Pancreas (tissue), 10 donors: Measurements from ENCODE around the gene RHOB. TPM values are rescaled to one million over a fixed set of nuclear protein-coding genes. Genes with fewer than 3 reads are reported as not detected.

Source experiments
- ATAC-seq, 4 donors: fragments of 200-7000 bp; cut with Tn5 transposase; one replicate each; pipeline versions ENCODE4 v1.8.0 to v1.9.1; 2020; ENCODE audit warnings: mild to moderate bottlenecking in 4 of 4, moderate library complexity in 4 of 4
- DNase-seq, 6 donors: peaks; one replicate each; pipeline ENCODE4 v3.0.0-alpha.2; 2020
- FAIRE-seq: peaks from 2 replicates; lab custom pipeline; 2012; peaks lifted over from hg19 to GRCh38; lab: Jason Lieb, UNC
- H3K27ac ChIP-seq, 4 donors: fragments of 200-600 bp; sonication (generic); 1 replicate in 3 of 4; 2 replicates in 1 of 4; pipeline versions ENCODE4 v1.5.0 to v1.8.0; 2020
- H3K27me3 ChIP-seq, 4 donors: fragments of 200-600 bp; one replicate each; pipeline ENCODE4 v1.8.0; 2021
- H3K36me3 ChIP-seq, 3 donors: fragments of 200-600 bp; sonication (generic) in 1 of 3; one replicate each; pipeline versions ENCODE4 v1.5.0 to v1.8.0; 2020 to 2021
- H3K4me1 ChIP-seq, 3 donors: fragments of 200-600 bp; one replicate each; pipeline ENCODE4 v1.8.0; 2021
- H3K4me3 ChIP-seq, 4 donors: fragments of 200-600 bp; sonication (generic) in 2 of 4; one replicate each; pipeline versions ENCODE4 v1.5.0 to v1.8.0; 2020 to 2021
- H3K9me3 ChIP-seq, 4 donors: fragments of 200-600 bp; one replicate each; pipeline ENCODE4 v1.8.0; 2021
- WGBS, 2 donors: extraction: QIAGEN DNeasy Blood & Tissue Kit; methylation state at CpG; one replicate each; pipeline ENCODE4 v1.1.7; 2013; 5-methylcytosine and 5-hydroxymethylcytosine counted together
- intact Hi-C, 3 donors: fragments of 100-400 bp; cut with DNase I; formaldehyde crosslinking; loops; one replicate each; pipeline versions ENCODE4 v1.11.1 to v1.14.2; 2022
- polyA plus RNA-seq, 2 donors: library from polyadenylated mRNA; stranded (reverse); fragments of 200-250 nt; gene quantifications; one replicate each; pipeline ENCODE4 v1.2.3, GENCODE V29; 2013
- total RNA-seq, 6 donors: library from RNA; stranded (reverse); fragmentation: NEBNext Ultra II Directional in 4 of 6; extraction: Animal tissue kit (Norgen Biotek cat#: 25700) in 4 of 6; gene quantifications; one replicate each; pipeline versions ENCODE4 v1.2.1 to v1.2.4, GENCODE V29; 2021 to 2023
- TF ChIP-seq, protein P1 (sequence below), 4 donors: fragments of 200-600 bp; sonication (generic) in 3 of 4; IDR thresholded peaks; one replicate each; pipeline versions ENCODE4 v1.5.0 to v1.8.0; 2021; ENCODE audit warnings: antibody characterized with exemption in 4 of 4
- donor health status: healthy with polysubstance abuse.
- donor health status: DM: no; HTN: no; CAD: no; lungs with moderate emphysema.
- donor health status: DM: no; HTN: no; CAD: no.
- donor health status: control.
- donor health status: control.
- donor health status: Bipolar disorder and iron deficiency.
- donor health status: DM: yes; HTN: yes; CAD: no.
- donor health status: DM: no; HTN: no; CAD: no.
- donor health status: DM: no; HTN: no; CAD: no.
- donor health status: DM: yes; HTN: yes; CAD: no.

The RHOB gene
- total and polyA plus RNA-seq, 8 donors, result 27.5 to 98.5 (median 56.5) TPM

DNA sequence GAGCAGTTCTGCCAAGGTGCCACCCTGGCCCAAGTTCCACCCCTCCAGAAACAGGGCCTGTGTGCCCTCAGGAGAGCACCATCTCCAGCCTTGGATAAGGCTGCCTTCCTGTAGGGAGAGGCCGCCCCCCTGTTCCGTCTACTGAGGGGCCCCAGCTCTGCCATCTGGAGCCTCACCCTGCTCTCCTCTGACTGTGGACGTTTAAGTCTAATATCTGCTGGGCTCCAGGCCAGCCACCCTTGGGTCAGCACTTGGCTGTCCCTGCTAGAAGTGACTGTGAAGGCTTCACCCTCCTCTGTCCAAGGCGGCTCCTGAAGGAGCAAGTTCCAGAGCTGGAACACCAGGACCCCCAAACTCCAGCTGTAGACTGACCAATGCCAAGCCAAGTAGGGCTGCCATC, 26.3 kb downstream of the RHOB start:
- Histone ChIP-seq H3K27me3 (no peaks in the 10 kb centered on the region), H3K4me3 (no peak overlapping the region), H3K27ac (no peak overlapping the region), H3K36me3 (no peaks in the 10 kb centered on the region), H3K4me1 (peaks cover 0 to 10% (median 3%) of the 10 kb centered on the region in 3 donors), H3K9me3 (no peaks in the 10 kb centered on the region)
- DNase-seq, result no peak
- WGBS, 2 donors, result 79% methylated on average over 4 of the region's 4 CpGs
- intact Hi-C loops, result no loop called here
- no peak for FAIRE-seq
- ATAC-seq, result no peak
- TF ChIP-seq, protein P1, sequence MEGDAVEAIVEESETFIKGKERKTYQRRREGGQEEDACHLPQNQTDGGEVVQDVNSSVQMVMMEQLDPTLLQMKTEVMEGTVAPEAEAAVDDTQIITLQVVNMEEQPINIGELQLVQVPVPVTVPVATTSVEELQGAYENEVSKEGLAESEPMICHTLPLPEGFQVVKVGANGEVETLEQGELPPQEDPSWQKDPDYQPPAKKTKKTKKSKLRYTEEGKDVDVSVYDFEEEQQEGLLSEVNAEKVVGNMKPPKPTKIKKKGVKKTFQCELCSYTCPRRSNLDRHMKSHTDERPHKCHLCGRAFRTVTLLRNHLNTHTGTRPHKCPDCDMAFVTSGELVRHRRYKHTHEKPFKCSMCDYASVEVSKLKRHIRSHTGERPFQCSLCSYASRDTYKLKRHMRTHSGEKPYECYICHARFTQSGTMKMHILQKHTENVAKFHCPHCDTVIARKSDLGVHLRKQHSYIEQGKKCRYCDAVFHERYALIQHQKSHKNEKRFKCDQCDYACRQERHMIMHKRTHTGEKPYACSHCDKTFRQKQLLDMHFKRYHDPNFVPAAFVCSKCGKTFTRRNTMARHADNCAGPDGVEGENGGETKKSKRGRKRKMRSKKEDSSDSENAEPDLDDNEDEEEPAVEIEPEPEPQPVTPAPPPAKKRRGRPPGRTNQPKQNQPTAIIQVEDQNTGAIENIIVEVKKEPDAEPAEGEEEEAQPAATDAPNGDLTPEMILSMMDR (IDR thresholded peaks at IDR 0.05), result no peak

DNA sequence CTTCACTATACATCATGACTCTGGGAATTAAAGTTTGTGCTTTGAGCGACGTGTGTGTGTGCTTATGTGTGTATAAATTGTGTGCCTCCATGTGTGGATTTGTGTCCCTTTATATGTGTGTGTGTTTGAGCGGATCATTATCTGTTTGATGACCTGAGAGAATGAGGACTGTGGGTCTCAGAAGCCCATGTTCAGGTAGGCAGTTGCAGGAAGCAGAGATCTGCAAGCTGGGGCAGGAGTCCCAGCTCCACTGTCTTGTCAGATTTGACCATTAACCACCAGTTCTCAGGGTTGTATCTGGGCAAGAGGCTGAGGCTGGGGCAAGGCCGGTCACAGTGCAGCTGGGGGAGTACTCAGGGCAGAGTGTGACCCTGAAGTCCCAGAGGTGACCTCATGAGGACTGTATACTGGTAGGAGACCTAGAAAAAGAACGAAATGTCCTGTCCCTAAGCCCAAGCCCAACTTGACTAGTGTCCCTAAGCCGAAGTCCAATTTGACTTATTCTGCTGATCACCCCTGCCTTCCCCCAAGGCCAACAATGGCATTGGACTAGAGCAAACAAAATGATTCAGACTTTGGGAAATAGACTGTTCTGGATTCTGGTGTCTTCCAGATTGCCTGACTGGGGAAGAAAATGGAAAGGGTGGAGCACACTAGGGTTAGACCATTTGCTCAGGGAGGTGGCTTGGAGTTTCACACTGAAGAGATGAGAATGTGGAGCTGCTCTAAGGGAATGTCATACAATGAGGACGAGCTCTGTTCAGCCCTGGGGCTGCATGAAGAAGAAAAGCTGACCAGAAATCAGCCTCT, 28.1 kb downstream of the RHOB start:
- Histone ChIP-seq H3K4me3 (no peak overlapping the region), H3K4me1 (no peaks in the 10 kb centered on the region), H3K27me3 (no peaks in the 10 kb centered on the region), H3K27ac (no peak overlapping the region), H3K36me3 (no peaks in the 10 kb centered on the region), H3K9me3 (no peaks in the 10 kb centered on the region)
- ATAC-seq (no peak), FAIRE-seq (no peak), DNase-seq (no peak)
- 88 to 90% methylated on average over 7 of the region's 7 CpGs for WGBS, 2 donors
- TF ChIP-seq, protein P1 (IDR thresholded peaks at IDR 0.05), result no peak
- intact Hi-C loops, result no loop called here

DNA sequence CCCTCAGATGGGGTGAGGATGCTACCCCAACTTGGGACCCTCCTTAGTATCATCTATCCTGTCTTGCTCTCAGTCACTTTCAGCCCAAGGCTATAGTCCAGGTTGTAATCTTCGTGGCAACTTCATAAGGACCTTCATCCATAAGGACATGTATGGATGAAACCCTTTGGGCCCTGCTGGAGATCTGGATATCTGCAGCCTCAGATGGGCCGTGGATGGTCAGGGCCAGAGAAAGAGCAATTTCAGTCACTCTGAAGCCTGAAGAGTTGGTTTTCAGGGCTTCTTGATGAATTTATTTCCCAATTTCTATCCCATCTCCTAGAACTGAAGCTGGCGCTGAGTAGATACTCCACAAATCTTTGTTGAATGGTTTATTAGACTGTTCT, 28.7 kb downstream of the RHOB start:
- TF ChIP-seq, protein P1 (IDR thresholded peaks at IDR 0.05), result no peak
- DNase-seq, result no peak

DNA sequence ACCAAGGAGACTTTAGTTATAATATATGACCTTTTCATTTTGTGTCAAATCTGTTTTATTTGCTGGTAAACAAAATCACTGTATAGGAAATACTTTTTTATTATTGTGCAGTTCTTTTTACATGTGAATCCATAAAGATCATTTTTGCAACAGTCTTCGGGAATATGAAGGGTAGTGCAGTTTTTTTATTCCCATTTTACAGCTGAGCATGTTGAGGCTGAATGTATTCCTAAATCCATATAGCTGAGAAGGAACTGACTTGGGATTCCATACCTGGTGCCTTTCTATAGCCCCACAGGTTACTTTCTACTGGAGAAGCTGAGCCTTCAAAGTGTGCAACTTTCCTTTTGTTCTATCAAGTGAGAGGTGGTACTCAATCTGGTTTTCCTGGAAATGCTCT, 29.6 kb downstream of the RHOB start:
- intact Hi-C loops, result no loop called here
- Histone ChIP-seq H3K27ac (no peak overlapping the region), H3K36me3 (no peaks in the 10 kb centered on the region), H3K9me3 (no peaks in the 10 kb centered on the region), H3K27me3 (no peaks in the 10 kb centered on the region), H3K4me1 (no peaks in the 10 kb centered on the region), H3K4me3 (no peak overlapping the region)
- FAIRE-seq (no peak), ATAC-seq (no peak), DNase-seq (no peak)
- 83 to 94% methylated on average over 1 of the region's 1 CpG for WGBS, 2 donors
- TF ChIP-seq, protein P1 (IDR thresholded peaks at IDR 0.05), result no peak

More for the DNA sequence above, 28.7 kb downstream of the RHOB start:
- Histone ChIP-seq H3K36me3 (no peaks in the 10 kb centered on the region), H3K9me3 (no peaks in the 10 kb centered on the region), H3K4me1 (no peaks in the 10 kb centered on the region), H3K27me3 (no peaks in the 10 kb centered on the region), H3K27ac (no peak overlapping the region), H3K4me3 (no peak overlapping the region)
- 89 to 92% methylated on average over 3 of the region's 3 CpGs for WGBS, 2 donors
- intact Hi-C loops, result no loop called here
- FAIRE-seq (no peak), ATAC-seq (no peak)

DNA sequence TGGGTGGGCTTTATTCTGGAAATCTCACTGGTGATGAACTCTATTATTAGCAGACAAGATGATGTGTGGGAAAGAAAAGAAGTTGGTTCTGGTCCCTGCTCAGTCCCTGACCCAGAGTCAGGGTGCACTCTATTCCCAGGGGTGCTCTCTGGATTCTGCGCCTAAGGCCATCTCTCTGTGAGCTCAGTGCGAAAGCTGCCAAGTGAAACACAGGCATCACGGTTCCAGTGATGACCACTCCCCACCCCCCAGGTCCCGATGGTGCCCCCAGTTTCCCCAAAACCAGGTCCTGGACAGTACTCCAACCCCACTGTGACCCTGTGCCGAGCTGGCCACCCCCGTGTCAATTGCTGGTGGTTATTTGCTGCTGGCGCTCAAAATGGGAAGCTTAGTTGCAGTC, 30.1 kb downstream of the RHOB start:
- Histone ChIP-seq H3K9me3 (no peaks in the 10 kb centered on the region), H3K4me3 (no peak overlapping the region), H3K4me1 (no peaks in the 10 kb centered on the region), H3K27ac (no peak overlapping the region), H3K27me3 (no peaks in the 10 kb centered on the region), H3K36me3 (no peaks in the 10 kb centered on the region)
- FAIRE-seq, result no peak
- 93 to 97% methylated on average over 7 of the region's 7 CpGs for WGBS, 2 donors
- TF ChIP-seq, protein P1 (IDR thresholded peaks at IDR 0.05), result no peak
- intact Hi-C loops, result no loop called here
- DNase-seq, result no peak
- no peak for ATAC-seq
